PC-9 (cell line): ENCODE measurements around the gene ADAMTS12.

ENCODE experiments used
- EZH2 ChIP-seq: fragments of 200-600 bp; sonication (generic); IDR thresholded peaks from 2 replicates; pipeline ENCODE4 v1.8.0; 2017; ENCODE audit warnings: antibody characterized with exemption, low read depth
- TF ChIP-seq, protein P1 (sequence below): fragments of 200-600 bp; sonication (generic); conservative IDR thresholded peaks from 2 replicates; pipeline ENCODE4 v1.6.1; 2017; ENCODE audit warnings: mixed run types, antibody characterized with exemption, mild to moderate bottlenecking, moderate library complexity

DNA sequence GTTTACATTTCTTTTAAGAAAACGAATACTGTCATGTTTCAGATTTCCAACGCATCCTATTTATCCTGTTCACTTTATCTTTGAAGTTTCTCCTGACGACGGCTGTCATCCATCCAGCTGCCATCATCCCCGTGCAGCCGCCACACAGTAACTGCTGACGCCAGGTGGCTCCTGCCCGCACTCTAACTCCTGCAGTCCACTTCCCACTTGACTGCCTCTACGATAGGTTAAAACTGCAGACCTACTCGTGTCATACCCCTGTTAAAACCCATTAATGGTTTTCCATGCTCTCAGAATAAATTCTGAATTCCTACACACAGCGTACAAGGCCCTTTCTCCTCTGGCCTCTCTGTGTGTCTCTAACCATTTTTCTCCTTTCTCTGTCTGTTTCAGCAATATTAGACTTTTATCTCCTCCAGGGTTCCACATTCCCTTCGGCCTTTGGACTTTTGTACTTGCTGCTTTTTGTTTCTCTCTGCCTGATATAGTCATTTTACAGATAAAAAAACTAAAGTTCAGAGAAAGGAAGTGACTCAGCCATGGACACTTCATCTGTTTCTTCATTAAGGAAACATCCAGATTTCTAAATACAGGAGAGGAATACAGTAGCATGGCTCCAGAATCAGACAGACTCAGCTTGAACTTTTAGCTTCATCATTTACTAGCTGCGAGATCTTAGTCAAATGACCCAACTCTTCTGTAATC is 84.9 kb downstream of the ADAMTS12 start:
- TF ChIP-seq, protein P1, sequence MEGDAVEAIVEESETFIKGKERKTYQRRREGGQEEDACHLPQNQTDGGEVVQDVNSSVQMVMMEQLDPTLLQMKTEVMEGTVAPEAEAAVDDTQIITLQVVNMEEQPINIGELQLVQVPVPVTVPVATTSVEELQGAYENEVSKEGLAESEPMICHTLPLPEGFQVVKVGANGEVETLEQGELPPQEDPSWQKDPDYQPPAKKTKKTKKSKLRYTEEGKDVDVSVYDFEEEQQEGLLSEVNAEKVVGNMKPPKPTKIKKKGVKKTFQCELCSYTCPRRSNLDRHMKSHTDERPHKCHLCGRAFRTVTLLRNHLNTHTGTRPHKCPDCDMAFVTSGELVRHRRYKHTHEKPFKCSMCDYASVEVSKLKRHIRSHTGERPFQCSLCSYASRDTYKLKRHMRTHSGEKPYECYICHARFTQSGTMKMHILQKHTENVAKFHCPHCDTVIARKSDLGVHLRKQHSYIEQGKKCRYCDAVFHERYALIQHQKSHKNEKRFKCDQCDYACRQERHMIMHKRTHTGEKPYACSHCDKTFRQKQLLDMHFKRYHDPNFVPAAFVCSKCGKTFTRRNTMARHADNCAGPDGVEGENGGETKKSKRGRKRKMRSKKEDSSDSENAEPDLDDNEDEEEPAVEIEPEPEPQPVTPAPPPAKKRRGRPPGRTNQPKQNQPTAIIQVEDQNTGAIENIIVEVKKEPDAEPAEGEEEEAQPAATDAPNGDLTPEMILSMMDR: no peak
- TF ChIP-seq EZH2: no peak
